Mesodermal cell (in vitro differentiated cells): ENCODE results near the gene VASP.

ENCODE experiments used
- H3K27ac ChIP-seq: 2 replicates; pipeline ENCODE4 v1.7.0; 2013; ENCODE audit warnings: mild to moderate bottlenecking, low read depth, low read length, moderate library complexity; ENCODE audit not compliant: severe bottlenecking
- H3K36me3 ChIP-seq: 2 replicates; pipeline ENCODE4 v1.7.1; 2013; ENCODE audit warnings: mild to moderate bottlenecking, low read length, moderate library complexity; ENCODE audit not compliant: control insufficient read depth, insufficient read depth
- H3K4me1 ChIP-seq: one replicate; pipeline ENCODE4 v1.7.1; 2013; ENCODE audit warnings: mild to moderate bottlenecking, low read length; ENCODE audit not compliant: insufficient read depth, control insufficient read depth, poor library complexity, severe bottlenecking
- H3K4me3 ChIP-seq: 2 replicates; pipeline ENCODE4 v1.7.0; 2013; ENCODE audit warnings: low read length, control low read depth, mild to moderate bottlenecking; ENCODE audit not compliant: insufficient read depth, poor library complexity, severe bottlenecking; ENCODE audit errors: extremely low read depth
- H3K9me3 ChIP-seq: 2 replicates; pipeline ENCODE4 v1.7.1; 2013; ENCODE audit warnings: mild to moderate bottlenecking, low read length, moderate library complexity; ENCODE audit not compliant: control insufficient read depth
- WGBS, 2 experiments: methylation state at CpG; one replicate each; pipeline ENCODE4 v1.1.5; 2013; ENCODE audit warnings: missing lambda C conversion rate in 2 of 2; ENCODE audit not compliant: insufficient coverage in 2 of 2; 5-methylcytosine and 5-hydroxymethylcytosine counted together

The VASP gene

GRCh38 chr19:45531349-45531748 lies 24.1 kb downstream of the VASP start:
- Histone ChIP-seq H3K27ac (no peak overlapping the region), H3K36me3 (peaks cover 35% of the 10 kb centered on the region), H3K4me3 (no peak overlapping the region), H3K9me3 (peaks cover 15% of the 10 kb centered on the region), H3K4me1 (no peaks in the 10 kb centered on the region)
- WGBS, 2 experiments = 100% methylated on average over 1 of the region's 1 CpG

GRCh38 chr19:45539459-45539858 lies 32.2 kb downstream of the VASP start:
- WGBS, 2 experiments = 82% methylated on average over 4 of the region's 9 CpGs; no CpG with 5 or more reads in 1 of the 2 experiments
- no peaks in the 10 kb centered on the region for H3K4me1 ChIP-seq

DNA sequence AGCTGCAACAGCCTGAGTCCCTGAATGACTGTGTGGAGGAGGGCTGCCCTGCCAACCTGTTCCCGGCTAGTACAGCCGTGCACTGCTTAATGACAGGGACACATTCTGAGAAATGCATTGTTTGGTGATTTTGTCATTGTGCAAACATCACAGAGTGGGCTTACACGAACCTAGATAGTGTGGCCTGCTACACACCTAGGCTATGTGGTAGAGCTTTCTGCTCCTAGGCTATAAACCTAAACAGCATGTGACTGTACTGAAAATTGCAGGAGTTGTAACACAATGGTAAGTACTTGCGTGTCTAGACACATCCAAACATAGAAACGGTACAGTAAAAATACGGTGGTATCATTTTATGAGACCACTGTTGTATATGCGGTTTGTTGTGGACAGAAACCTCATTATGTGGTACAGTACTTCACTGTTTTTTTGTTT lies 35.0 kb downstream of the VASP start:
- no peaks in the 10 kb centered on the region for H3K4me1 ChIP-seq
- H3K9me3 ChIP-seq = peaks cover 7% of the 10 kb centered on the region
- H3K36me3 ChIP-seq = no peaks in the 10 kb centered on the region
- WGBS, 2 experiments = 96 to 97% methylated on average over 7 of the region's 7 CpGs
- H3K4me3 ChIP-seq = no peak overlapping the region
- H3K27ac ChIP-seq = no peak overlapping the region

More at GRCh38 chr19:45539459-45539858, 32.2 kb downstream of the VASP start:
- no peak overlapping the region for H3K27ac ChIP-seq
- peaks cover 7% of the 10 kb centered on the region for H3K9me3 ChIP-seq
- H3K4me3 ChIP-seq = no peak overlapping the region
- H3K36me3 ChIP-seq = no peaks in the 10 kb centered on the region

- H3K9me3 ChIP-seq = no peaks in the 10 kb centered on the region
- WGBS, 2 experiments = 92 to 95% methylated on average over 6 to 8 of the region's 10 CpGs
- no peak overlapping the region for H3K27ac ChIP-seq
- no peaks in the 10 kb centered on the region for H3K4me1 ChIP-seq
- no peak overlapping the region for H3K4me3 ChIP-seq
- H3K36me3 ChIP-seq = no peaks in the 10 kb centered on the region
These were observed 40.0 kb downstream of the VASP start for GRCh38 chr19:45547211-45547770.

- Histone ChIP-seq H3K9me3 (no peaks in the 10 kb centered on the region), H3K4me1 (no peaks in the 10 kb centered on the region), H3K27ac (no peak overlapping the region), H3K4me3 (no peak overlapping the region), H3K36me3 (peaks cover 5% of the 10 kb centered on the region)
- 78 to 85% methylated on average over 7 to 9 of the region's 9 CpGs for WGBS, 2 experiments
These were observed 40.8 kb downstream of the VASP start for GRCh38 chr19:45547965-45548609.

DNA sequence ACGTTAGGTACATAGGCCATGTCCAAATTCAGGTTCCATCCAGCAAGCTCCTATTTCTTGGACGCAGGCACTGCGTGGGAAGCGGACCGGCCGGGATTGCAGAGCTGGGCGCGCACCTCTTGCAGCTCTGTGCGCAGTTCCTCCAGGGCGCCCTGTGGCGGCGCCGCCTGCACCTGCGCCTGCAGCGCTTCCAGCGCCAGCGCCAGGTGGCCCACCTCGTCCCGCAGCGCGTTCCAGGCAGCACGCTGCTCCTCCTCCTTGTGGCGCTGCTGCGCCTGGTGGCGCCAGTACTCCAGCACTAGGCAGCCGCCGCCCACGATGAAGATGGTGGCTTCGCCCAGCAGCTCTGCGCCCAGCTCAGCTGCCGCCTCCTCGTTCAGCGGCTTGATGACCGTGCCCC lies 46.2 kb downstream of the VASP start:
- no peak overlapping the region for H3K4me3 ChIP-seq
- H3K27ac ChIP-seq = no peak overlapping the region
- 89 to 94% methylated on average over 31 to 34 of the region's 34 CpGs for WGBS, 2 experiments
- peaks cover 13% of the 10 kb centered on the region for H3K36me3 ChIP-seq
- no peaks in the 10 kb centered on the region for H3K4me1 ChIP-seq
- no peaks in the 10 kb centered on the region for H3K9me3 ChIP-seq

DNA sequence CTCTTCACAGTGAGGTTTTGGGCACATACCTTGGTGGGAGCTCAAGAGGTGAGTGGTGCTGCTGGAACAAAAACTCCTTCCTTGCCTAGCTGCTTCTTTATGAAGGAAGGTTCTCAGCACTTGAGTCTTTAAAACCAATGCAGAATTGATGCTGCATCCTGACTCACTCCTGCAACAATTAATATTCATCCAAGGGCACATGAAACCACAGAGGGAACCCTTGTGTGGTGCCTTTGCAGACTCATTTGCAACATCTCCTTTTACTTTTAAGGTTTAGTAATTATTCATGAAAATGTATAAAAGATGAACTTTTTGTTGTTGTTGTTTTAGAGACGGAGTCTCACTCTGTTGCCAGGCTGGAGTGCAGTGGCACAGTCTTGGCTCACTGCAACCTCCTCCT lies 47.2 kb downstream of the VASP start:
- WGBS, 2 experiments = 100% methylated on average over 1 of the region's 1 CpG; no CpG with 5 or more reads in 1 of the 2 experiments
- H3K9me3 ChIP-seq = no peaks in the 10 kb centered on the region
- H3K4me3 ChIP-seq = no peak overlapping the region
- no peaks in the 10 kb centered on the region for H3K4me1 ChIP-seq
- no peak overlapping the region for H3K27ac ChIP-seq
- peaks cover 13% of the 10 kb centered on the region for H3K36me3 ChIP-seq

DNA sequence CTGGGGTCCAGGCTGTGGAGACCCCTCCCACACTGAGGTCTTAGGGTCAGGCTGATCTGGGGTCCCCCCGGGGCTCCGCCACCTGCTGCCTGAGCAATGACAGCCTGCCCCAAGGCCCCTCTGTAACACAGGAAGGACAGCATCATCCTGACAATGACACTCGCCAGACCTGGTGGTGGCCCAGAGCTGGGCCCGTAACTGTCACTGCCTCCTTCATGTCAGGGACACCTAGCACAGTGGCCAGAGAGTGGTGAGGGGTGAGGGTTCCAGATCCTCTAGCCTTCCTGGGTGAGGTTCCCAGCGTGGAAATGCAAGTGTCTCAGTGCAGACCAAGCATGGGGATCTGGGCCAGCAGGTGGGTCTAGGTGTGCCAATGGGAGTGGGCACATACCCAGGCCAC lies 49.6 kb downstream of the VASP start:
- WGBS, 2 experiments = 95% methylated on average over 3 to 5 of the region's 5 CpGs
- Histone ChIP-seq H3K27ac (no peak overlapping the region), H3K9me3 (no peaks in the 10 kb centered on the region), H3K4me1 (no peaks in the 10 kb centered on the region), H3K36me3 (peaks cover 13% of the 10 kb centered on the region), H3K4me3 (no peak overlapping the region)

DNA sequence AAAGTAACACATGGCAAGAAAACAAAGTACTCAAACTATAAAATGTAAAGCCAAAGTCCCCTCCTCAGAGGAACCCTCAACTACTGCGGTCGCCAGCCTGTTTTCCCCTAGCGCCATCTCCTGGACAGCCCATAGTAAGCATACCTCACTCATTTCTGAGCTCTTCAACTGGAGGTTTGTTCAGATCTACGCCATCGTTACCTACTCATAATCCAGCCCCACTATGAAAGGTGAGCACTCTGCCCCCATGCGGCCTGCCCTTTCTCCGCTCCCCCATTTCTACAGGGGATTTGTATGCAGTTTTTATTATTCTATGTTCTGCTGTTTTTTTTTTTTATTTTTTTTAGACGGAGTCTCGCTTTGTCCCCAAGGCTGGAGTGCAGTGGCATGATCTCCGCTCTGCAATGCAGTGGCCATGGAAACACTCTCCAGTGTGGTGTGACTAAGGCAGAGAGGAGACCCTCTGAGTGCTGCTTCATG lies 51.2 kb downstream of the VASP start:
- Histone ChIP-seq H3K4me3 (no peak overlapping the region), H3K4me1 (no peaks in the 10 kb centered on the region), H3K36me3 (peaks cover 5% of the 10 kb centered on the region), H3K27ac (no peak overlapping the region), H3K9me3 (no peaks in the 10 kb centered on the region)
- WGBS, 2 experiments = 49 to 53% methylated on average over 7 to 8 of the region's 10 CpGs

DNA sequence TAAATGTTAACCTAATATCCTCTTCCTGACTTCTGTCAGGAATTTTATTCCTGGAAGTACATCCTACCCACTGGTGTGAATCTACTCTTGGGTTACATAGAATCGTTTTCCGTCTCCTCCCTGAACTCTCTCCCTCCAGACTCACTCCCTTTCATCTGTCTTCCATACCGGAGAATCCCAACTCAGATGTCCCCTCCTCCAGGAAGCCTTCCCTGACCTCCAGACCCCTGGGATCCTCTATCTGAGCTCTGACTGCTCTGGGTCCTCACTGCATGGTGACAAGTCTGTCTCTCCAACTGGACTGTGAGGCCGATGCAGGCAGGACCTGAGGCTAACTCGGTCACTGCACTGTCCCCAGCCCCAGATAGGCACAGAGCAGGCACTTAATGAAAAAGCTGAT lies 52.8 kb downstream of the VASP start:
- Histone ChIP-seq H3K9me3 (no peaks in the 10 kb centered on the region), H3K4me3 (no peak overlapping the region), H3K36me3 (no peaks in the 10 kb centered on the region), H3K4me1 (no peaks in the 10 kb centered on the region), H3K27ac (no peak overlapping the region)
- 88 to 94% methylated on average over 5 of the region's 5 CpGs for WGBS, 2 experiments

- WGBS, 2 experiments = 89 to 94% methylated on average over 5 to 10 of the region's 11 CpGs
- H3K36me3 ChIP-seq = no peaks in the 10 kb centered on the region
- no peaks in the 10 kb centered on the region for H3K4me1 ChIP-seq
- no peaks in the 10 kb centered on the region for H3K9me3 ChIP-seq
- H3K4me3 ChIP-seq = no peak overlapping the region
- H3K27ac ChIP-seq = no peak overlapping the region
These were observed 53.4 kb downstream of the VASP start for GRCh38 chr19:45560686-45561085.
